ENCODE data around the gene PIP4P1.

PIP4P1 gene

GRCh38 chr14:20501346-20501745, 40.1 kb upstream of the PIP4P1 start:
- Histone ChIP-seq H3K9me3 (ENCODE audit: severe bottlenecking) (peaks cover 2% of the 10 kb centered on the region), H3K27me3 (ENCODE audit: insufficient read depth, poor library complexity, severe bottlenecking) (no peaks in the 10 kb centered on the region), H3K4me1 (ENCODE audit: insufficient read depth, poor library complexity, severe bottlenecking) (peaks cover 16% of the 10 kb centered on the region), H3K27ac (ENCODE audit: poor library complexity, severe bottlenecking) (no peak overlapping the region), H3K4me3 (ENCODE audit: severe bottlenecking) (no peak overlapping the region), H3K36me3 (ENCODE audit: low read depth) (no peaks in the 10 kb centered on the region)
- no peak for TF ChIP-seq CTCF (IDR thresholded peaks at IDR 0.05; ENCODE audit: poor library complexity, severe bottlenecking)
- DNase-seq (ENCODE audit: low spot score) = no peak
- ATAC-seq (ENCODE audit: low read depth) = peak; percentile 79

GRCh38 chr14:20499881-20500280, 38.6 kb upstream of the PIP4P1 start:
- Histone ChIP-seq H3K36me3 (ENCODE audit: low read depth) (no peaks in the 10 kb centered on the region), H3K9me3 (ENCODE audit: severe bottlenecking) (peaks cover 2% of the 10 kb centered on the region), H3K4me1 (ENCODE audit: insufficient read depth, poor library complexity, severe bottlenecking) (peaks cover 21% of the 10 kb centered on the region), H3K27me3 (ENCODE audit: insufficient read depth, poor library complexity, severe bottlenecking) (no peaks in the 10 kb centered on the region), H3K4me3 (ENCODE audit: severe bottlenecking) (no peak overlapping the region), H3K27ac (ENCODE audit: poor library complexity, severe bottlenecking) (no peak overlapping the region)
- ATAC-seq (ENCODE audit: low read depth) = no peak
- no peak for DNase-seq (ENCODE audit: low spot score)
- no peak for TF ChIP-seq CTCF (IDR thresholded peaks at IDR 0.05; ENCODE audit: poor library complexity, severe bottlenecking)

GRCh38 chr14:20499108-20499507, 37.9 kb upstream of the PIP4P1 start:
- H3K27ac ChIP-seq (ENCODE audit: poor library complexity, severe bottlenecking) = no peak overlapping the region

GRCh38 chr14:20498622-20499021, 37.4 kb upstream of the PIP4P1 start:
- H3K27ac ChIP-seq (ENCODE audit: poor library complexity, severe bottlenecking) = no peak overlapping the region
- peaks cover 2% of the 10 kb centered on the region for H3K9me3 ChIP-seq (ENCODE audit: severe bottlenecking)
- H3K36me3 ChIP-seq (ENCODE audit: low read depth) = no peaks in the 10 kb centered on the region
- H3K4me1 ChIP-seq (ENCODE audit: insufficient read depth, poor library complexity, severe bottlenecking) = peaks cover 21% of the 10 kb centered on the region
- no peak overlapping the region for H3K4me3 ChIP-seq (ENCODE audit: severe bottlenecking)
- DNase-seq (ENCODE audit: low spot score) = no peak
- H3K27me3 ChIP-seq (ENCODE audit: insufficient read depth, poor library complexity, severe bottlenecking) = no peaks in the 10 kb centered on the region
- TF ChIP-seq CTCF (IDR thresholded peaks at IDR 0.05; ENCODE audit: poor library complexity, severe bottlenecking) = no peak
- ATAC-seq (ENCODE audit: low read depth) = no peak

More at GRCh38 chr14:20499108-20499507, 37.9 kb upstream of the PIP4P1 start:
- TF ChIP-seq CTCF (IDR thresholded peaks at IDR 0.05; ENCODE audit: poor library complexity, severe bottlenecking) = no peak
- no peak overlapping the region for H3K4me3 ChIP-seq (ENCODE audit: severe bottlenecking)
- H3K27me3 ChIP-seq (ENCODE audit: insufficient read depth, poor library complexity, severe bottlenecking) = no peaks in the 10 kb centered on the region
- DNase-seq (ENCODE audit: low spot score) (no peak), ATAC-seq (ENCODE audit: low read depth) (peak; percentile 28; the same call in 1 of the 3 replicates)
- H3K4me1 ChIP-seq (ENCODE audit: insufficient read depth, poor library complexity, severe bottlenecking) = peaks cover 21% of the 10 kb centered on the region
- H3K36me3 ChIP-seq (ENCODE audit: low read depth) = no peaks in the 10 kb centered on the region
- H3K9me3 ChIP-seq (ENCODE audit: severe bottlenecking) = peaks cover 2% of the 10 kb centered on the region

GRCh38 chr14:20494935-20495766, 33.9 kb upstream of the PIP4P1 start:
- Histone ChIP-seq H3K9me3 (ENCODE audit: severe bottlenecking) (no peaks in the 10 kb centered on the region), H3K27ac (ENCODE audit: poor library complexity, severe bottlenecking) (peak overlapping the region; percentile 71), H3K4me1 (ENCODE audit: insufficient read depth, poor library complexity, severe bottlenecking) (peaks cover 13% of the 10 kb centered on the region), H3K36me3 (ENCODE audit: low read depth) (no peaks in the 10 kb centered on the region), H3K4me3 (ENCODE audit: severe bottlenecking) (no peak overlapping the region), H3K27me3 (ENCODE audit: insufficient read depth, poor library complexity, severe bottlenecking) (no peaks in the 10 kb centered on the region)
- DNase-seq (ENCODE audit: low spot score) = no peak
- ATAC-seq (ENCODE audit: low read depth) = peak; percentile 86
- TF ChIP-seq CTCF (IDR thresholded peaks at IDR 0.05; ENCODE audit: poor library complexity, severe bottlenecking) = no peak
